HL-60 (cell line): Measurements from ENCODE around the gene SOX5.

ENCODE experiments used
- DNase-seq, 2 experiments: peaks; one replicate each; pipeline ENCODE4 v3.0.0-alpha.2; 2010 to 2020; ENCODE audit warnings: low read depth in 1 of 2, low spot score in 1 of 2
- H3K27ac ChIP-seq: fragments of 250-450 bp; sonication (Bioruptor Pico); replicated peaks from 2 replicates; pipeline ENCODE4 v1.5.1; 2020; ENCODE audit warnings: mild to moderate bottlenecking, moderate library complexity
- H3K27me3 ChIP-seq: fragments of 250-450 bp; sonication (Bioruptor Pico); 2 replicates; pipeline ENCODE4 v1.5.1; 2021; ENCODE audit warnings: mild to moderate bottlenecking, moderate library complexity; ENCODE audit not compliant: insufficient read depth, poor library complexity, severe bottlenecking
- H3K4me3 ChIP-seq: replicated peaks from 2 replicates; pipeline ENCODE4 v1.5.1; 2011; ENCODE audit warnings: mild to moderate bottlenecking, control low read depth, low read length; ENCODE audit not compliant: insufficient read depth
- GABPA ChIP-seq: IDR thresholded peaks from 2 replicates; pipeline ENCODE4 v1.6.1; 2012; ENCODE audit warnings: low read depth
- POLR2AphosphoS5 ChIP-seq: IDR thresholded peaks from 2 replicates; pipeline ENCODE4 v1.6.1; 2012; ENCODE audit warnings: low read depth
- SPI1 ChIP-seq: IDR thresholded peaks from 2 replicates; pipeline ENCODE4 v1.6.1; 2012; ENCODE audit warnings: low read depth, mild to moderate bottlenecking, borderline replicate concordance
- TF ChIP-seq, protein P1 (sequence below): IDR thresholded peaks from 2 replicates; pipeline ENCODE4 v1.6.1; 2012; ENCODE audit warnings: low read depth; ENCODE audit not compliant: insufficient replicate concordance
- TF ChIP-seq, protein P2 (sequence below): IDR thresholded peaks from one replicate; pipeline ENCODE4 v1.5.1; 2011; ENCODE audit warnings: low read length, control low read depth, inconsistent platforms; ENCODE audit not compliant: insufficient read depth

SOX5 gene

DNA sequence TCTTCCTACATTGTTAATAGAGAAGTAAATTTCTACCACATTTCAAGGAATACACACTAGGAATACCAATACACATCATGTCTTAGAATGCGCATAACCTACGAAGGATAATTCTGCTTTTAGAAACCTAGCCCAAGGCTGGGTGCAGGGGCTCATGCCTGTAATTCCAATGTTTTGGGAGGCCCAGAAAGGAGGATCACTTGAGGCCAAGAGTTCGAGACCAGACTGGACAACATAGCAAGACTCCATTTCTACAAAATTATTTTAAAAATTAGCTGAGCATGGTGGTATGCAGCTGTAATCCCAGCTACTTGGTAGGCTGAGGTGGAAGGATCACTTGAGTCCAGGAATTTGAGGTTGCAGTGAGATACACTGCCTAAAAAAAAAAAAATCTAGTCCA is 206.9 kb downstream of the SOX5 start:
- H3K27ac ChIP-seq = no peak overlapping the region
- no peak for DNase-seq
- no peak overlapping the region for H3K4me3 ChIP-seq
- TF ChIP-seq, protein P1, sequence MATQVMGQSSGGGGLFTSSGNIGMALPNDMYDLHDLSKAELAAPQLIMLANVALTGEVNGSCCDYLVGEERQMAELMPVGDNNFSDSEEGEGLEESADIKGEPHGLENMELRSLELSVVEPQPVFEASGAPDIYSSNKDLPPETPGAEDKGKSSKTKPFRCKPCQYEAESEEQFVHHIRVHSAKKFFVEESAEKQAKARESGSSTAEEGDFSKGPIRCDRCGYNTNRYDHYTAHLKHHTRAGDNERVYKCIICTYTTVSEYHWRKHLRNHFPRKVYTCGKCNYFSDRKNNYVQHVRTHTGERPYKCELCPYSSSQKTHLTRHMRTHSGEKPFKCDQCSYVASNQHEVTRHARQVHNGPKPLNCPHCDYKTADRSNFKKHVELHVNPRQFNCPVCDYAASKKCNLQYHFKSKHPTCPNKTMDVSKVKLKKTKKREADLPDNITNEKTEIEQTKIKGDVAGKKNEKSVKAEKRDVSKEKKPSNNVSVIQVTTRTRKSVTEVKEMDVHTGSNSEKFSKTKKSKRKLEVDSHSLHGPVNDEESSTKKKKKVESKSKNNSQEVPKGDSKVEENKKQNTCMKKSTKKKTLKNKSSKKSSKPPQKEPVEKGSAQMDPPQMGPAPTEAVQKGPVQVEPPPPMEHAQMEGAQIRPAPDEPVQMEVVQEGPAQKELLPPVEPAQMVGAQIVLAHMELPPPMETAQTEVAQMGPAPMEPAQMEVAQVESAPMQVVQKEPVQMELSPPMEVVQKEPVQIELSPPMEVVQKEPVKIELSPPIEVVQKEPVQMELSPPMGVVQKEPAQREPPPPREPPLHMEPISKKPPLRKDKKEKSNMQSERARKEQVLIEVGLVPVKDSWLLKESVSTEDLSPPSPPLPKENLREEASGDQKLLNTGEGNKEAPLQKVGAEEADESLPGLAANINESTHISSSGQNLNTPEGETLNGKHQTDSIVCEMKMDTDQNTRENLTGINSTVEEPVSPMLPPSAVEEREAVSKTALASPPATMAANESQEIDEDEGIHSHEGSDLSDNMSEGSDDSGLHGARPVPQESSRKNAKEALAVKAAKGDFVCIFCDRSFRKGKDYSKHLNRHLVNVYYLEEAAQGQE = no peak
- TF ChIP-seq POLR2AphosphoS5 (no peak), GABPA (no peak), SPI1 (no peak)
- TF ChIP-seq, protein P2, sequence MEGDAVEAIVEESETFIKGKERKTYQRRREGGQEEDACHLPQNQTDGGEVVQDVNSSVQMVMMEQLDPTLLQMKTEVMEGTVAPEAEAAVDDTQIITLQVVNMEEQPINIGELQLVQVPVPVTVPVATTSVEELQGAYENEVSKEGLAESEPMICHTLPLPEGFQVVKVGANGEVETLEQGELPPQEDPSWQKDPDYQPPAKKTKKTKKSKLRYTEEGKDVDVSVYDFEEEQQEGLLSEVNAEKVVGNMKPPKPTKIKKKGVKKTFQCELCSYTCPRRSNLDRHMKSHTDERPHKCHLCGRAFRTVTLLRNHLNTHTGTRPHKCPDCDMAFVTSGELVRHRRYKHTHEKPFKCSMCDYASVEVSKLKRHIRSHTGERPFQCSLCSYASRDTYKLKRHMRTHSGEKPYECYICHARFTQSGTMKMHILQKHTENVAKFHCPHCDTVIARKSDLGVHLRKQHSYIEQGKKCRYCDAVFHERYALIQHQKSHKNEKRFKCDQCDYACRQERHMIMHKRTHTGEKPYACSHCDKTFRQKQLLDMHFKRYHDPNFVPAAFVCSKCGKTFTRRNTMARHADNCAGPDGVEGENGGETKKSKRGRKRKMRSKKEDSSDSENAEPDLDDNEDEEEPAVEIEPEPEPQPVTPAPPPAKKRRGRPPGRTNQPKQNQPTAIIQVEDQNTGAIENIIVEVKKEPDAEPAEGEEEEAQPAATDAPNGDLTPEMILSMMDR = no peak
- no peaks in the 10 kb centered on the region for H3K27me3 ChIP-seq

- DNase-seq = no peak
- Histone ChIP-seq H3K4me3 (no peak overlapping the region), H3K27ac (no peak overlapping the region), H3K27me3 (no peaks in the 10 kb centered on the region)
- TF ChIP-seq GABPA (no peak), SPI1 (no peak), POLR2AphosphoS5 (no peak)
- TF ChIP-seq, protein P1 = no peak
- TF ChIP-seq, protein P2 = no peak
These were observed 218.0 kb downstream of the SOX5 start for GRCh38 chr12:23731493-23731892.

- no peak for DNase-seq
- Histone ChIP-seq H3K27ac (no peak overlapping the region), H3K4me3 (no peak overlapping the region), H3K27me3 (no peaks in the 10 kb centered on the region)
- TF ChIP-seq SPI1 (no peak), GABPA (no peak), POLR2AphosphoS5 (no peak)
- TF ChIP-seq, protein P2 = no peak
- TF ChIP-seq, protein P1 = no peak
These were observed 218.4 kb downstream of the SOX5 start for GRCh38 chr12:23731035-23731434.
